AG10803 (cell line): ENCODE data around the gene TTYH1.

Experiments
- DNase-seq: peaks from one replicate; pipeline ENCODE4 v3.0.0; 2010; ENCODE audit warnings: low read depth
- H3K4me3 ChIP-seq: 2 replicates; pipeline ENCODE4 v1.5.1; 2011; ENCODE audit warnings: mild to moderate bottlenecking, low read length, control low read depth
- TF ChIP-seq, protein P1 (sequence below): conservative IDR thresholded peaks from 2 replicates; pipeline ENCODE4 v1.5.1; 2011; ENCODE audit warnings: mild to moderate bottlenecking, low read length, control low read depth, inconsistent platforms

TTYH1 gene

DNA sequence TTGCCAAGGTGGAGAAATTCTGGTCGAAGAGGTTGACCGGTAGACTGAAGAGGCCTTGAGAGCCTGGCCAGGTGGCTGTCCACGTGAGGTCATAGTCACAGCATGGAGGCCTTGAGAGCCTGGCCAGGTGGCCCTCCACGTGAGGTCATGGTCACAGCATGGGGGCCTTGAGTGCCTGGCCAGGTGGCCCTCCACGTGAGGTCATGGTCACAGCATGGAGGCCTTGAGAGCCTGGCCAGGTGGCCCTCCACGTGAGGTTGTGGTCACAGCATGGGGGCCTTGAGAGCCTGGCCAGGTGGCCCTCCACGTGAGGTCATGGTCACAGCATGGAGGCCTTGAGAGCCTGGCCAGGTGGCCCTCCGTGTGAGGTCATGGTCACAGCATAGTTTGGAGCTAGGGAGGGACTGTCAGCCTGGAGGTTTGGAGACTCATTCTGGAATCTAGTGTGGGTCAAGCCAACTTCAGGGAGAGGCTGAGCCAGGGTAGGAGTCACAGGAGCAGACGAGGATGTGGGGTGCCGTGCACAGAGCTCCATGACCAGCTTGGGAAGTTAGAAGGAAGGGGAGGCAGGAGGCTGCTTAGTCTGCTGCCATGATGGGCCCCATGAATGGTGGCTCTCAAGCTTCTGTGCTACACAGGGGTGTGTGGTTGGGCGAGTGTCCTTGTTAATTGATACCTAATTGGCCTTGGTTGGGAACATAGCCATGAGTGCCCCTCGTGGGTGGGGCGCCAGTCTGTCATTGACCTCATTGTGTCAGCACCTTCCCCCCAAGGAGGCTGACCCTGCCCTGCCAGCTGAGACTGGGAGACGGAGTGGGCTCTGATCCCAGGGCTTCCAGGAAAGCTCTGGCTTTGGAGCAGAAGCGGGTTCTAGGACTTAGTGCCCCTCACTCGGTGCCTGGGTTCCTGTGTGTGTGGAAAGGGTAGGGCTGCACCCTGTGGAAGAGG is 44.3 kb downstream of the TTYH1 start:
- no peak for DNase-seq
- TF ChIP-seq, protein P1, sequence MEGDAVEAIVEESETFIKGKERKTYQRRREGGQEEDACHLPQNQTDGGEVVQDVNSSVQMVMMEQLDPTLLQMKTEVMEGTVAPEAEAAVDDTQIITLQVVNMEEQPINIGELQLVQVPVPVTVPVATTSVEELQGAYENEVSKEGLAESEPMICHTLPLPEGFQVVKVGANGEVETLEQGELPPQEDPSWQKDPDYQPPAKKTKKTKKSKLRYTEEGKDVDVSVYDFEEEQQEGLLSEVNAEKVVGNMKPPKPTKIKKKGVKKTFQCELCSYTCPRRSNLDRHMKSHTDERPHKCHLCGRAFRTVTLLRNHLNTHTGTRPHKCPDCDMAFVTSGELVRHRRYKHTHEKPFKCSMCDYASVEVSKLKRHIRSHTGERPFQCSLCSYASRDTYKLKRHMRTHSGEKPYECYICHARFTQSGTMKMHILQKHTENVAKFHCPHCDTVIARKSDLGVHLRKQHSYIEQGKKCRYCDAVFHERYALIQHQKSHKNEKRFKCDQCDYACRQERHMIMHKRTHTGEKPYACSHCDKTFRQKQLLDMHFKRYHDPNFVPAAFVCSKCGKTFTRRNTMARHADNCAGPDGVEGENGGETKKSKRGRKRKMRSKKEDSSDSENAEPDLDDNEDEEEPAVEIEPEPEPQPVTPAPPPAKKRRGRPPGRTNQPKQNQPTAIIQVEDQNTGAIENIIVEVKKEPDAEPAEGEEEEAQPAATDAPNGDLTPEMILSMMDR = no peak
- no peak overlapping the region for H3K4me3 ChIP-seq

DNA sequence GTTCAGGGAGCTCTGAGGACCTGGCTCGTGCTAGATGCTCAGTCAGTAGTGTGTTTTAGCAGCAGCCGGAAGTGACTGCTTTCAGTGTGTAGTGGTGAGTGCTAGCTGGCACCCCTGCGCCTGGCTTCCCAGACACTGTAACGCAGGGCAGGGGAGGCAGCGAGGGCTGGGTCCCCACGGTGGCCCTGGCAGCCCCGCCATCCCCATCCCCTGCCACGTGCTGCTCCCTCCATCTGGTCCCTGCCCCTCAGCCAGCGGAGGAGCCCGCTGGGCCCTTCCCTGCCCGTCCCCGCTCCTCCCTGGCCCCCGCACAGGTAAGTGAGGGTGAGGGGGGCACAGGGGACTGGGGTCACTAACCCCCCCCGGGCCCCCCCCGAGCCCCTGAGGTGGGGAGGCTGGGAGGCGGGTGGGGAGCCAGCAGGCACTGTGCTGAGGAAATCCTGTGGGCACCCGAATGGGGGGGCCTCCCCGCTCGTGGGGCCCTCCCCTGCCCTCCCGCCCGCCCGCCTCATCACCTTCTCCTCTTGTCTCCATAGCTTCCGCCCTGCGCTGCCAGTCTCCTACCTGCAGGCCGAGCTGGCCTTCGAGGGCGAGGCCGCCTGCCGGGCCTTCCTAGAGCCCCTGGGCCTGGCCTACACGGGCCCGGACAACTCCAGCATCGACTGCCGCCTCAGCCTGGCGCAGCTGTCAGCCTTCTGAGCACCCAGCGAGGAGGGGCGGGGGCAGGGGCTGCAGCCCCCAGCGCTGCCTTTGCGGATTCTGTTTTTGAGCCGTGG is 45.2 kb downstream of the TTYH1 start:
- TF ChIP-seq, protein P1 = no peak
- no peak for DNase-seq
- no peak overlapping the region for H3K4me3 ChIP-seq

DNA sequence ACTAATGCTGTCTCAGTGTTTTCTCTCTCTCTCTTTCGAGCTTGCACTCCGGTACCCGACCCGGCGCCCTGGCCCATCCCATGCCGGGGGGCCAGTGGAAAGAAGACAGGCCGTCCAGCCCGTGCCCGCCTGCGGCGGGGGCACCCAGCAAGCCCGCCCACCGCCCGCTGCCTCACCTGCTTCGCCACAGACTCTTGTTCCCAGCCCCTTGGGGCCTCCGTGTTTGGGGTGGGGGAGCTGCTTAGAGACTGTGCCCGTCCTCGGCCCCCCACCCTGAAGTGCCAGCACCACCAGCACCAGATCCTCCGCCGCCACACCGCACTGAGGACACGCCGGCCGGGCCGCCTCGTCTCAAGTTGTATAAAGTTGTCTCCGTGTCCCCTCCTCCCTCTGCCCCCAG is 45.9 kb downstream of the TTYH1 start:
- no peak overlapping the region for H3K4me3 ChIP-seq
- TF ChIP-seq, protein P1 = no peak
- no peak for DNase-seq

DNA sequence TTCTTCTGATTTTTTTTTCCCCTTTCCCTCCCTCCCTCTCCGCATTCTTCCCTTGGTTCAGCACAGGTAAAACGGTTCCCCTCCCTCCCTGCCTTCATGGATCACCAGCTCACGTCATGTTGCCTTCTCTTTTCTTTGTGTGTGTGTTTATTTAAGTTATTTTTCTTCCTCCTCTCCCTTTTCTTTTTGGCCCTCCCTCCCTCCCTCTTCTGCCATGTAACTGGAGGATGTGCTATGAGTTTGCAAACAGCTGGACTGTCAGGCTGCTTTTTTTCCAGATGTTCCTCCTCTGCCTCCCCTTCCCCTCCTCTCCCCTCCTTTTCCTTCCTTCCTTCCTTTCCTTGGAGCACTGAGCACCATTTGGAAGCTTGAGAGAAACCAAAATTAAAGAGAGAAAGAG is 46.3 kb downstream of the TTYH1 start:
- no peak overlapping the region for H3K4me3 ChIP-seq
- TF ChIP-seq, protein P1 = no peak
- DNase-seq = no peak

DNA sequence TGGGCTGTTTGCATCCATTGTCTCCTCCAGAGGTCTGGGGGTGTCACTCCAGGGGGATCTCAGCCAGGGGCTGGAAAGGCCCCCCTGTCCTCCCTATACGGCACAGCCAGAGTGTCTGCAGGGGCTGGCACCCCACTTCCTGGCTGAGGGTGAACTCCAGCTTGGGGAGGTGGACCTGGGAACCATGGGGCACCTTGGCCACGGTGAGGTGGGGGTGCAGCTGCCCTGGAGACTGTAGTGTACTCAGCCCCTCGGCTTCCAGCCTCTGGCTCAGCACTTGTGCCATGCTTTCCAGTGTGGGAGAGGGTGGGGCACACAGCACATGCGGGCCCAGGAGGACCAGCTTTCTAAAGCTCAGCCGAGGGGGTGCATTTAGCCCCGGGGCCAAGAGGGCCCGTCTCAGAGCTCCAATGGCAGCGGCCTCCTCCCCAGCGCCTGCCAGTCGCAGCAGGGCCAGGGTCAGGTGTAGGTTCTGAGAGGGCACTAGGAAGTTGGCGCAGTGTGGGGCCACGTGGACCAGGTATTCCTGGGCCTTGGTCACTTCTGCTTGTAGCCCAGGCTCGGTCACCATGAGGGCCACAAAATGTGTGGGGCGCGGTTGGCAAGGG is 46.9 kb downstream of the TTYH1 start:
- peak overlapping the region; percentile 65 for H3K4me3 ChIP-seq
- no peak for DNase-seq
- TF ChIP-seq, protein P1 = no peak

DNA sequence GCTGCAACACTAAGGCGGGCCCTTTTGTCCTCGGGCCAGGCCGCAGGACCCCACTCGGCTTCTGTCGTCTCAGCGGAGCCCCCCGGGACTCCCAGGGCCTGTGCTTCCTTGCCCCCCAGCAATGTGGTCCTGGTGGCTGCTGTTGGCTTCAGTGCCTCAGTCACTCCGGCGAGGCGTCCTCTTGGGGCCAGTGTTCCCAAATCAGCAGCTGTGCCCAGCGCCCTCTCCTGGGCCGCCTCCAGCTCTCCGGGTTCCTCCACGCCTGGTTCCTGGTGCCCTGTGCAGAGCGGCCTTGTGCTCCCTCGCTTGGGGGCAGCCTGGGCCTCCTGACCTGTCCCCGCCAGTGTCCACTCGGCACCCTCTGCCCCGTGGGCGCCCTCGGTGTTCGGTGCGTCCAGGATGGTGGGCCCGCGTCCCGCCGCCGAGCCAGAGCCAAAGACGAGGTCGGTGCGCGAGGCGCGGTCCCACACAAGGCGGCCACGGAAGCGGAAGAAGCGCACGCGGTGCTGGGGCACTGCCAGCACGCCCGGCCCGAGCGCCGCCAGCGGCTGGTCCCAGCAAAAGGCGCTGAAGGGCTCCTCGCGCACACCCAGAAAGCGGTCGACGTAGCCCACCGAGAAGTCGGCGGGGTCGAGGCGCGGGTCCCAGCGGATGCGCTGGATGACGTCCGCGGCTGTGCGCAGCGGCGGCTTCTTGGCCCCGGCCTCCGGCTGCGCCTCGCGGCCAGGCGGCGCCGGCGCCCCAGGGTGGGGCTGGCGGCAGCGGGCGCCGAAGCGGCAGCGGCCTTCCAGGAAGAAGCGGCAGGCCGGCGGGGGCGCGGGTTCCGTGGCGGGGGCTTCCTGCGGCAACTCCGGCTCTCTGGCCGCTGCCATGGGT is 47.6 kb downstream of the TTYH1 start:
- TF ChIP-seq, protein P1 = peak; percentile 10; the same call in 1 of the 2 replicates
- DNase-seq = peak; percentile 63
- peak overlapping the region; percentile 65 for H3K4me3 ChIP-seq
